HEK293 (cell line): ENCODE results near the gene MAD2L1BP.

Experiments
- CTCF ChIA-PET: fragments of 350-600 bp; formaldehyde crosslinking; extraction: SDS; loops from one replicate; lab custom pipeline; 2021; ENCODE audit warnings: antibody characterized with exemption; lab: Yijun Ruan, JAX
- POLR2A ChIA-PET: fragments of 300-600 bp; formaldehyde crosslinking; extraction: SDS; loops from one replicate; lab custom pipeline; 2020; ENCODE audit warnings: antibody characterized with exemption, inconsistent platforms; lab: Yijun Ruan, JAX
- H3K27ac ChIP-seq: fragments of 200-500 bp; sonication (Bioruptor generic); 2 replicates; pipeline ENCODE4 v1.5.1; 2014; ENCODE audit warnings: low read depth, low read length, control low read depth, inconsistent platforms; ENCODE audit errors: extremely low read depth
- H3K36me3 ChIP-seq, 2 experiments: fragments of 200-500 bp in 1 of 2; sonication (Bioruptor generic) in 1 of 2; 1 replicate in 1 of 2; 2 replicates in 1 of 2; pipeline ENCODE4 v1.5.1; 2014 to 2017; ENCODE audit warnings: inconsistent platforms in 2 of 2, low read length in 2 of 2; ENCODE audit not compliant: control insufficient read depth in 2 of 2, insufficient read depth in 1 of 2
- H3K4me1 ChIP-seq: fragments of 200-500 bp; sonication (Bioruptor generic); 2 replicates; pipeline ENCODE4 v1.5.1; 2014; ENCODE audit warnings: mild to moderate bottlenecking, low read length, inconsistent platforms; ENCODE audit not compliant: control insufficient read depth, insufficient read depth
- H3K4me3 ChIP-seq: 2 replicates; pipeline ENCODE4 v1.5.1; 2011; ENCODE audit warnings: low read depth, mild to moderate bottlenecking, control low read depth, low read length, moderate library complexity
- H3K9me3 ChIP-seq: fragments of 200-500 bp; sonication (Bioruptor generic); 2 replicates; pipeline ENCODE4 v1.5.1; 2014; ENCODE audit warnings: low read depth, low read length, inconsistent platforms; ENCODE audit not compliant: control insufficient read depth, insufficient read depth
- BCL11A ChIP-seq: fragments of 450-650 bp; formaldehyde crosslinking; IDR thresholded peaks from 2 replicates; pipeline ENCODE4 v1.5.1; 2016; ENCODE audit warnings: low read depth, missing biosample characterization, missing genetic modification characterization
- FEZF1 ChIP-seq: fragments of 450-650 bp; formaldehyde crosslinking; IDR thresholded peaks from 2 replicates; pipeline ENCODE4 v1.5.1; 2016; ENCODE audit warnings: missing biosample characterization, missing genetic modification characterization
- PRDM1 ChIP-seq: fragments of 450-650 bp; formaldehyde crosslinking; IDR thresholded peaks from 2 replicates; pipeline ENCODE4; 2016; ENCODE audit warnings: missing biosample characterization, missing genetic modification characterization
- PRDM2 ChIP-seq: fragments of 450-650 bp; formaldehyde crosslinking; IDR thresholded peaks from 2 replicates; pipeline ENCODE4 v1.5.1; 2016; ENCODE audit warnings: missing biosample characterization, missing genetic modification characterization, borderline replicate concordance
- SCRT1 ChIP-seq: fragments of 450-650 bp; formaldehyde crosslinking; IDR thresholded peaks from 2 replicates; pipeline ENCODE4 v1.5.1; 2016; ENCODE audit warnings: missing biosample characterization, missing genetic modification characterization, borderline replicate concordance
- ZNF121 ChIP-seq: fragments of 450-650 bp; formaldehyde crosslinking; IDR thresholded peaks from 2 replicates; pipeline ENCODE4 v1.5.1; 2016; ENCODE audit warnings: missing biosample characterization, missing genetic modification characterization
- ZNF16 ChIP-seq: fragments of 450-650 bp; formaldehyde crosslinking; IDR thresholded peaks from 2 replicates; pipeline ENCODE4 v1.5.1; 2016; ENCODE audit warnings: low read depth, missing biosample characterization, missing genetic modification characterization
- ZNF311 ChIP-seq: fragments of 450-650 bp; formaldehyde crosslinking; IDR thresholded peaks from 2 replicates; pipeline ENCODE4 v1.5.1; 2017; ENCODE audit warnings: missing biosample characterization, missing genetic modification characterization, borderline replicate concordance
- ZNF335 ChIP-seq: fragments of 450-650 bp; formaldehyde crosslinking; conservative IDR thresholded peaks from 2 replicates; pipeline ENCODE4 v1.5.1; 2016; ENCODE audit warnings: missing biosample characterization, missing genetic modification characterization
- ZNF366 ChIP-seq: fragments of 450-650 bp; formaldehyde crosslinking; conservative IDR thresholded peaks from 2 replicates; pipeline ENCODE4 v1.5.1; 2016; ENCODE audit warnings: missing biosample characterization, missing genetic modification characterization
- ZNF521 ChIP-seq: fragments of 450-650 bp; formaldehyde crosslinking; IDR thresholded peaks from 2 replicates; pipeline ENCODE4 v1.5.1; 2017; ENCODE audit warnings: missing biosample characterization, mild to moderate bottlenecking, missing genetic modification characterization
- ZNF560 ChIP-seq: fragments of 450-650 bp; formaldehyde crosslinking; IDR thresholded peaks from 2 replicates; pipeline ENCODE4 v1.5.1; 2017; ENCODE audit warnings: missing biosample characterization, missing genetic modification characterization, borderline replicate concordance
- ZNF585B ChIP-seq: fragments of 450-650 bp; formaldehyde crosslinking; IDR thresholded peaks from 2 replicates; pipeline ENCODE4 v1.5.1; 2016; ENCODE audit warnings: missing biosample characterization, missing genetic modification characterization
- ZNF600 ChIP-seq: fragments of 450-650 bp; formaldehyde crosslinking; IDR thresholded peaks from 2 replicates; pipeline ENCODE4 v1.5.1; 2016; ENCODE audit warnings: missing biosample characterization, missing genetic modification characterization
- ZNF747 ChIP-seq: fragments of 450-650 bp; formaldehyde crosslinking; IDR thresholded peaks from 2 replicates; pipeline ENCODE4 v1.5.1; 2016; ENCODE audit warnings: missing biosample characterization, missing genetic modification characterization
- TF ChIP-seq, protein P1 (sequence below): fragments of 450-650 bp; formaldehyde crosslinking; IDR thresholded peaks from 2 replicates; pipeline ENCODE4 v1.5.1; 2016; ENCODE audit warnings: missing biosample characterization, missing genetic modification characterization
- TF ChIP-seq, protein P2 (sequence below): fragments of 450-650 bp; formaldehyde crosslinking; IDR thresholded peaks from 2 replicates; pipeline ENCODE4 v1.5.1; 2016; ENCODE audit warnings: missing biosample characterization, missing genetic modification characterization

MAD2L1BP gene

GRCh38 chr6:43613721-43614395 is 21.8 kb upstream of the MAD2L1BP start:
- TF ChIP-seq, protein P1, sequence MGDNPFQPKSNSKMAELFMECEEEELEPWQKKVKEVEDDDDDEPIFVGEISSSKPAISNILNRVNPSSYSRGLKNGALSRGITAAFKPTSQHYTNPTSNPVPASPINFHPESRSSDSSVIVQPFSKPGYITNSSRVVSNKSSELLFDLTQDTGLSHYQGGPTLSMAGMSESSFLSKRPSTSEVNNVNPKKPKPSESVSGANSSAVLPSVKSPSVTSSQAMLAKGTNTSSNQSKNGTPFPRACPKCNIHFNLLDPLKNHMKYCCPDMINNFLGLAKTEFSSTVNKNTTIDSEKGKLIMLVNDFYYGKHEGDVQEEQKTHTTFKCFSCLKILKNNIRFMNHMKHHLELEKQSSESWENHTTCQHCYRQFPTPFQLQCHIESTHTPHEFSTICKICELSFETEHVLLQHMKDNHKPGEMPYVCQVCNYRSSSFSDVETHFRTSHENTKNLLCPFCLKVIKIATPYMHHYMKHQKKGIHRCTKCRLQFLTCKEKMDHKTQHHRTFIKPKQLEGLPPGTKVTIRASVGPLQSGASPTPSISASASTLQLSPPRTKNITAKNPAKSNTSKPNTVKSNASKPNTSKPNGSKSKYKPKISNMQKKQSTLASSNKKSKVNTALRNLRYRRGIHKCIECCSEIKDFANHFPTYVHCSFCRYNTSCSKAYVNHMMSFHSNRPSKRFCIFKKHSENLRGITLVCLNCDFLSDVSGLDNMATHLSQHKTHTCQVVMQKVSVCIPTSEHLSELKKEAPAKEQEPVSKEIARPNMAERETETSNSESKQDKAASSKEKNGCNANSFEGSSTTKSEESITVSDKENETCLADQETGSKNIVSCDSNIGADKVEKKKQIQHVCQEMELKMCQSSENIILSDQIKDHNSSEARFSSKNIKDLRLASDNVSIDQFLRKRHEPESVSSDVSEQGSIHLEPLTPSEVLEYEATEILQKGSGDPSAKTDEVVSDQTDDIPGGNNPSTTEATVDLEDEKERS (tag by site-specific recombination) = no peak
- TF ChIP-seq SCRT1 (no peak), ZNF600 (0 out of 2 replicates have a peak, but pooled peaks have one; percentile 28), ZNF121 (tag by site-specific recombination) (no peak), BCL11A (tag by site-specific recombination) (no peak)
- TF ChIP-seq, protein P2, sequence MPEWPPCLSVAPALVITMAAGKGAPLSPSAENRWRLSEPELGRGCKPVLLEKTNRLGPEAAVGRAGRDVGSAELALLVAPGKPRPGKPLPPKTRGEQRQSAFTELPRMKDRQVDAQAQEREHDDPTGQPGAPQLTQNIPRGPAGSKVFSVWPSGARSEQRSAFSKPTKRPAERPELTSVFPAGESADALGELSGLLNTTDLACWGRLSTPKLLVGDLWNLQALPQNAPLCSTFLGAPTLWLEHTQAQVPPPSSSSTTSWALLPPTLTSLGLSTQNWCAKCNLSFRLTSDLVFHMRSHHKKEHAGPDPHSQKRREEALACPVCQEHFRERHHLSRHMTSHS (tag by site-specific recombination) = no peak
- CTCF ChIA-PET = interaction anchor here (0.6 to 1.3 kb wide), 4 partner anchors 12 to 159 kb away, joined by 3 read pairs; no protein-coding TSS in a partner anchor
- Histone ChIP-seq H3K4me3 (no peak overlapping the region), H3K9me3 (no peaks in the 10 kb centered on the region), H3K4me1 (no peaks in the 10 kb centered on the region), H3K36me3 (peaks cover 48 to 61% of the 10 kb centered on the region in 2 experiments), H3K27ac (peak overlapping the region; percentile 17; the same call in 1 of the 2 replicates)
- POLR2A ChIA-PET = interaction anchor here (0.7 to 1.2 kb wide), 3 partner anchors 9 to 16 kb away, joined by 3 to 9 read pairs (median 4); partner anchors contain the start of gene GTPBP2

DNA sequence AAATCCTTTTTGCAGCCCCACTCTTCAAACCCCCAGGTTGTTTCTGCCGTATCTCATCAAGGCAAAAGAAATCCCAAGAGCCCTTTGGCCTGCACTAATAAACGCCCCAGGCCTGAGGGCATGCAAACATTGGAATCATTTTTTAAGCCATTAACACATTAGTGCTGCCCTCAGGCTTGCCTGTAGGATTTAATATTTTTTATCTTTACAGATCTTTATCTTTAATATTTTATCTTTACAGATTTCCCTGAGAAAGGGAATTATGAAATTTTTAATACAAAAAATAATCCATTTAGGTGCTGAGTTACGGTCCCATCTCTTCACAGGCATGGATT is 21.3 kb upstream of the MAD2L1BP start:
- CTCF ChIA-PET = interaction anchor here (1.3 kb wide), 1 partner anchor 12 kb away, joined by 3 read pairs; no protein-coding TSS in a partner anchor
- H3K4me1 ChIP-seq = no peaks in the 10 kb centered on the region
- POLR2A ChIA-PET = interaction anchor here (0.6 to 0.7 kb wide), 2 partner anchors 13 to 515 kb away, joined by 3 read pairs; no protein-coding TSS in a partner anchor
- TF ChIP-seq ZNF311 (no peak), ZNF335 (tag by site-specific recombination) (no peak), ZNF747 (tag by site-specific recombination) (no peak), FEZF1 (tag by site-specific recombination) (no peak), PRDM1 (no peak), ZNF560 (tag by site-specific recombination) (no peak), ZNF16 (tag by site-specific recombination) (no peak), ZNF585B (no peak), ZNF366 (tag by site-specific recombination) (no peak), PRDM2 (tag by site-specific recombination) (no peak), ZNF521 (tag by site-specific recombination) (no peak)
- no peak overlapping the region for H3K4me3 ChIP-seq
- H3K9me3 ChIP-seq = no peaks in the 10 kb centered on the region
- peaks cover 53 to 60% of the 10 kb centered on the region in 2 experiments for H3K36me3 ChIP-seq
- H3K27ac ChIP-seq = no peak overlapping the region
